Measurements from ENCODE around the gene TSSC4.
A peak's percentile ranks its signal among the peaks of the same experiment; 100 is the strongest.

Gene TSSC4

DNA sequence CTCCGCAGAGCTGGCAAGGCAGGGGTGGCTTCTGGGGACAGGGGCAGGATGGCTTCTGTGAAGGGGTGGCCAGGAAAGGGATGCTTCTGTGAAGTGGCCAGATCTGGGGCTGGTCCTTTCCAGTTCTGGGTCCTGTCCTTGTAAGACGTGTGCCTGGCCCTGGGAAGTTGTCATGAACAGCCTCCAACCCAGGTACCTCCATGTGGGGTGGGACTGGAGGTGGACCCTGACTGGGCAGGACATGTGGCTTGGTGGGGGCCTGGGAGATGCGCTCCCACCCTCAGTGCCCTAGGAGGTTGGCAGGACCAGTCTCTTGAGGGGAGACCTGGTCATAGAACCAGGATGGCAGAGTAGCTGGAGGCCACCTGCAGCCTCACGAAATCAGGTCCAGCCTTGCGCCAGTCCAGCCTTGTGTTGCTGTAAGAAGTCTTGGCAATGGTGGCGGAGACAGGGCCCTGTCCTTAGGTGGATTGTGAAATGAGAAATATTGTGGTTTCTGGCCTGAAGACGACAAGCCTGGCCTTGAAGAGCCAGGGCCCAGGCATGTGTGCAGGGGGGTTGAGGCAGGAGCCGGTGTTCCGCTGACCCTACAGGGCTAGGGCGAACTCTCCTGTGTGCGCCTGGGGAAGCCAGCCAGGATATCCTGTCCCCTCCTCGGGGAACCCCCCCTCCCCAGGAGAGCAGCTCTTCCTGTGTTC is 46.9 kb downstream of the TSSC4 start:
- no peak overlapping the region for H3K27ac ChIP-seq (ENCODE audit: low read length)
- H4K20me1 ChIP-seq (ENCODE audit: insufficient read depth, low read length): no peaks in the 10 kb centered on the region
- TF ChIP-seq, protein P1, sequence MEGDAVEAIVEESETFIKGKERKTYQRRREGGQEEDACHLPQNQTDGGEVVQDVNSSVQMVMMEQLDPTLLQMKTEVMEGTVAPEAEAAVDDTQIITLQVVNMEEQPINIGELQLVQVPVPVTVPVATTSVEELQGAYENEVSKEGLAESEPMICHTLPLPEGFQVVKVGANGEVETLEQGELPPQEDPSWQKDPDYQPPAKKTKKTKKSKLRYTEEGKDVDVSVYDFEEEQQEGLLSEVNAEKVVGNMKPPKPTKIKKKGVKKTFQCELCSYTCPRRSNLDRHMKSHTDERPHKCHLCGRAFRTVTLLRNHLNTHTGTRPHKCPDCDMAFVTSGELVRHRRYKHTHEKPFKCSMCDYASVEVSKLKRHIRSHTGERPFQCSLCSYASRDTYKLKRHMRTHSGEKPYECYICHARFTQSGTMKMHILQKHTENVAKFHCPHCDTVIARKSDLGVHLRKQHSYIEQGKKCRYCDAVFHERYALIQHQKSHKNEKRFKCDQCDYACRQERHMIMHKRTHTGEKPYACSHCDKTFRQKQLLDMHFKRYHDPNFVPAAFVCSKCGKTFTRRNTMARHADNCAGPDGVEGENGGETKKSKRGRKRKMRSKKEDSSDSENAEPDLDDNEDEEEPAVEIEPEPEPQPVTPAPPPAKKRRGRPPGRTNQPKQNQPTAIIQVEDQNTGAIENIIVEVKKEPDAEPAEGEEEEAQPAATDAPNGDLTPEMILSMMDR (IDR thresholded peaks at IDR 0.05; ENCODE audit: low read depth, low read length): no peak
- TF ChIP-seq EZH2phosphoT487 (IDR thresholded peaks at IDR 0.05; ENCODE audit: low read depth): no peak
- no peak overlapping the region for H3K4me3 ChIP-seq (ENCODE audit: low read length)
- no peak overlapping the region for H3K4me2 ChIP-seq (ENCODE audit: low read length)
- 0 out of 2 replicates have a peak, but pooled peaks cover 4% of the 10 kb centered on the region for H3K27me3 ChIP-seq (ENCODE audit: low read depth, low read length)
- 0 out of 2 replicates have a peak overlapping the region, but pooled peaks have one; percentile 25 for H2AFZ ChIP-seq (ENCODE audit: low read depth, low read length)
- H3K9me3 ChIP-seq (ENCODE audit: insufficient read depth, low read length): no peaks in the 10 kb centered on the region
- no peaks in the 10 kb centered on the region for H3K4me1 ChIP-seq (ENCODE audit: low read length)
- H3K36me3 ChIP-seq (replicated peaks; ENCODE audit: low read depth, low read length): no peaks in the 10 kb centered on the region
- H3K79me2 ChIP-seq (ENCODE audit: low read length): no peaks in the 10 kb centered on the region
- H3K9ac ChIP-seq (ENCODE audit: low read length): no peak overlapping the region

GRCh38 chr11:2447951-2448650 is 47.6 kb downstream of the TSSC4 start:
- H3K9me3 ChIP-seq (ENCODE audit: insufficient read depth, low read length): no peaks in the 10 kb centered on the region
- H3K79me2 ChIP-seq (ENCODE audit: low read length): no peaks in the 10 kb centered on the region
- no peak overlapping the region for H2AFZ ChIP-seq (ENCODE audit: low read depth, low read length)
- no peak overlapping the region for H3K4me2 ChIP-seq (ENCODE audit: low read length)
- no peak overlapping the region for H3K4me3 ChIP-seq (ENCODE audit: low read length)
- no peak overlapping the region for H3K9ac ChIP-seq (ENCODE audit: low read length)
- no peaks in the 10 kb centered on the region for H3K36me3 ChIP-seq (replicated peaks; ENCODE audit: low read depth, low read length)
- no peak overlapping the region for H3K27ac ChIP-seq (ENCODE audit: low read length)
- TF ChIP-seq, protein P1 (IDR thresholded peaks at IDR 0.05; ENCODE audit: low read depth, low read length): no peak
- TF ChIP-seq EZH2phosphoT487 (IDR thresholded peaks at IDR 0.05; ENCODE audit: low read depth): no peak
- no peaks in the 10 kb centered on the region for H4K20me1 ChIP-seq (ENCODE audit: insufficient read depth, low read length)
- H3K27me3 ChIP-seq (ENCODE audit: low read depth, low read length): no peaks in the 10 kb centered on the region
- H3K4me1 ChIP-seq (ENCODE audit: low read length): no peaks in the 10 kb centered on the region

GRCh38 chr11:2448661-2449547 is 48.4 kb downstream of the TSSC4 start:
- no peak overlapping the region for H3K4me2 ChIP-seq (ENCODE audit: low read length)
- H3K4me3 ChIP-seq (ENCODE audit: low read length): no peak overlapping the region
- no peaks in the 10 kb centered on the region for H3K27me3 ChIP-seq (ENCODE audit: low read depth, low read length)
- no peaks in the 10 kb centered on the region for H3K4me1 ChIP-seq (ENCODE audit: low read length)
- TF ChIP-seq, protein P1 (IDR thresholded peaks at IDR 0.05; ENCODE audit: low read depth, low read length): no peak
- no peak for TF ChIP-seq EZH2phosphoT487 (IDR thresholded peaks at IDR 0.05; ENCODE audit: low read depth)
- H3K9ac ChIP-seq (ENCODE audit: low read length): no peak overlapping the region
- H4K20me1 ChIP-seq (ENCODE audit: insufficient read depth, low read length): no peaks in the 10 kb centered on the region
- no peaks in the 10 kb centered on the region for H3K9me3 ChIP-seq (ENCODE audit: insufficient read depth, low read length)
- no peak overlapping the region for H3K27ac ChIP-seq (ENCODE audit: low read length)
- H3K36me3 ChIP-seq (replicated peaks; ENCODE audit: low read depth, low read length): no peaks in the 10 kb centered on the region
- no peak overlapping the region for H2AFZ ChIP-seq (ENCODE audit: low read depth, low read length)
- no peaks in the 10 kb centered on the region for H3K79me2 ChIP-seq (ENCODE audit: low read length)
